ENCODE measurements around the gene SEC22A.

SEC22A gene

GRCh38 chr3:123155471-123156011 is 46.2 kb upstream of the SEC22A start:
- peaks cover 49% of the 10 kb centered on the region for H3K4me1 ChIP-seq
- peaks cover 55% of the 10 kb centered on the region for H3K36me3 ChIP-seq
- H3K27me3 ChIP-seq, result no peaks in the 10 kb centered on the region
- no peaks in the 10 kb centered on the region for H3K9me3 ChIP-seq
- H3K4me3 ChIP-seq (ENCODE audit: low read depth, low read length), result no peak overlapping the region
- DNase-seq, result peak; percentile 65
- TF ChIP-seq, protein P1, sequence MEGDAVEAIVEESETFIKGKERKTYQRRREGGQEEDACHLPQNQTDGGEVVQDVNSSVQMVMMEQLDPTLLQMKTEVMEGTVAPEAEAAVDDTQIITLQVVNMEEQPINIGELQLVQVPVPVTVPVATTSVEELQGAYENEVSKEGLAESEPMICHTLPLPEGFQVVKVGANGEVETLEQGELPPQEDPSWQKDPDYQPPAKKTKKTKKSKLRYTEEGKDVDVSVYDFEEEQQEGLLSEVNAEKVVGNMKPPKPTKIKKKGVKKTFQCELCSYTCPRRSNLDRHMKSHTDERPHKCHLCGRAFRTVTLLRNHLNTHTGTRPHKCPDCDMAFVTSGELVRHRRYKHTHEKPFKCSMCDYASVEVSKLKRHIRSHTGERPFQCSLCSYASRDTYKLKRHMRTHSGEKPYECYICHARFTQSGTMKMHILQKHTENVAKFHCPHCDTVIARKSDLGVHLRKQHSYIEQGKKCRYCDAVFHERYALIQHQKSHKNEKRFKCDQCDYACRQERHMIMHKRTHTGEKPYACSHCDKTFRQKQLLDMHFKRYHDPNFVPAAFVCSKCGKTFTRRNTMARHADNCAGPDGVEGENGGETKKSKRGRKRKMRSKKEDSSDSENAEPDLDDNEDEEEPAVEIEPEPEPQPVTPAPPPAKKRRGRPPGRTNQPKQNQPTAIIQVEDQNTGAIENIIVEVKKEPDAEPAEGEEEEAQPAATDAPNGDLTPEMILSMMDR (IDR thresholded peaks at IDR 0.05; ENCODE audit: low read depth, low read length), result no peak

DNA sequence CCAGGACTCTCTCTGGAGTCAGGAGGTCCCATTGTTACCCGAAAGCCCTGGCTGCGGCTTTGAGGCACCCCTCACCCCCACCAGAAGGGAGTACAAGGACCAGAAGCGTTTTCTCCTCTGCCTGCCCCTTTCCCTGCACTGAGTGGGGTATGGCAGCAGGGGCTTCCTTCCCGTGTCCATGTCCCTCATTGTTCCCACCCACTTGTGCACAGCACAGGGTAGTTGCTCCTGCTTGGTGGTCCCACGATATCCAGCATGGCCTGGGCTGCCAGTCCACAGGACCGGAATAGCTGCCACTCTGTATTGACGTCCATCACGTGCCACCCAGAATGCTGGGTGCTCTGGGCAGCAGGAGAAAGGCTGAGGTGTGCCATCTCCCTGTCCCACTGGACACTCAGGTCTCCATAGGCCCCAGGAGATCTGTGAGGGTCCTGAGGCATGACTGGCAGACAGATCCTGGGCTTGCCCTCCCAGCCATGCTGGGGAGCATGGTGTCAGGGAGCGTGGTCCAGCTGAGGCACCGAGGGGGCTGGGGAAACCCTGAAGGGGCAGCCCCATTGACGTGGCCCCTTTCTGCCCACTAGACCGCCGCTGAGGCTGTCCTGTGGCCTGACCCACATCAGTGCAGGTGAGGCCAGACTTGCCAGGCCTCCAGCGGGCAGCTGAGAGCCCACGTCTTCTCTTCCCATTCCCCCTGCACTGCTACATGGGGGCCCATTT is 45.3 kb upstream of the SEC22A start:
- no peaks in the 10 kb centered on the region for H3K9me3 ChIP-seq
- H3K27me3 ChIP-seq, result no peaks in the 10 kb centered on the region
- no peak overlapping the region for H3K4me3 ChIP-seq (ENCODE audit: low read depth, low read length)
- H3K36me3 ChIP-seq, result peaks cover 56% of the 10 kb centered on the region
- TF ChIP-seq, protein P1 (IDR thresholded peaks at IDR 0.05; ENCODE audit: low read depth, low read length), result no peak
- H3K4me1 ChIP-seq, result peaks cover 49% of the 10 kb centered on the region
- no peak for DNase-seq

GRCh38 chr3:123157209-123157597 is 44.5 kb upstream of the SEC22A start:
- H3K9me3 ChIP-seq, result no peaks in the 10 kb centered on the region
- H3K27me3 ChIP-seq, result no peaks in the 10 kb centered on the region
- H3K4me1 ChIP-seq, result peaks cover 49% of the 10 kb centered on the region
- peaks cover 62% of the 10 kb centered on the region for H3K36me3 ChIP-seq
- DNase-seq, result no peak
- H3K4me3 ChIP-seq (ENCODE audit: low read depth, low read length), result no peak overlapping the region
- TF ChIP-seq, protein P1 (IDR thresholded peaks at IDR 0.05; ENCODE audit: low read depth, low read length), result no peak

DNA sequence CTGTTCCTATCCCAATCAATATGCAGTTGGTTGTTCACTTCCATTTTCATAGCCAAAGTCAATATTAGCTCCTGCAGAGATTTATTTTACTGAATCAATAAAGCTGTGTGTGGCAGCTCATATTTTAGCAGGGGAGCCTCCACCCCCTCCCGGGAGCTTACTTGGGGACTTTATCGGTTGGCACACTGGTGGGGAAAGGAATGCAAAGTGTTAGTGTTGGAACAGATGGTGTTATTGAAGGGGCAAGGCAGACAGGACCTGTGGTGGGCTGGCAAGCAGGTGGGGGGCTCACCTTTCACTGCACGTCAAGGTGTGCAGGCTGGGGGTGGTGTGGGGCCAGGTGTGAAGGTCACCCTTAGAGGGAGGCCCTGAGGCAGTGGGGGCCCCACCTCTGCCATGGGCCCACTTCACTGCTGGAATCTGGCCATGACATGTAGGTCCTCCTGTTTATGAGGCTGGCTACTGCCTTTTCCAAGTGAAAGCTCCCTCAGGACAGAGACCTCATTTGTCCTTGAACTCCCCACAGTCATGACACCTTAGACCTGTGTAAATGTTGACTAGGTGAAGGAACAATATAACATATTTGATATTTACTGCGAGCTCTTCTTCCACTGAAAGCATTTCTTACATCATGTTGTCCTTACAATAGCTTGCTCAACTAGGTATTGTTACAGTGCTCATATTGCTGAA is 44.0 kb upstream of the SEC22A start:
- DNase-seq, result no peak
- H3K36me3 ChIP-seq, result peaks cover 65% of the 10 kb centered on the region
- TF ChIP-seq, protein P1 (IDR thresholded peaks at IDR 0.05; ENCODE audit: low read depth, low read length), result no peak

DNA sequence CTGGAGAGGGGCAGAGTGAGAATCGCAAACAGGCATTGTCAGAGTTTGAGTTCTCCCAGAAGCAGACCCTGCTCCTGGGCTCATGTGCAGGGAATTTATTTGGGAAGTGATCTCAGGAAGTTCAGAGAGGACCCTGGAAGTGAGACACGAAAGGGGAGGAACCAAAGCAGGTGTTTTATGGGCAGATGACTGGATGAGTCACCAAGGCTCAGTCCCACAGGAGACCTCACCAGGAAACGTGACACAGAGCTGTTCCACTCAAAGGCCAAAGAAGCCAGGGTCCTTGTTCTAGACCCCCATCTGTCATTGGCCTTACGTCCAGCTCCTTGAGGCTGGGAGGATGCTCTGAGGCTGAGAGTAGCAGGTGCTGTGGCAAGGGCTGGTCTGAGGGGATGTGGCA is 43.4 kb upstream of the SEC22A start:
- TF ChIP-seq, protein P1 (IDR thresholded peaks at IDR 0.05; ENCODE audit: low read depth, low read length), result no peak
- H3K4me1 ChIP-seq, result peaks cover 44% of the 10 kb centered on the region
- H3K36me3 ChIP-seq, result peaks cover 68% of the 10 kb centered on the region
- no peaks in the 10 kb centered on the region for H3K27me3 ChIP-seq
- H3K4me3 ChIP-seq (ENCODE audit: low read depth, low read length), result no peak overlapping the region
- DNase-seq, result no peak
- no peaks in the 10 kb centered on the region for H3K9me3 ChIP-seq

More for the DNA sequence above, 44.0 kb upstream of the SEC22A start:
- H3K27me3 ChIP-seq, result no peaks in the 10 kb centered on the region
- H3K4me1 ChIP-seq, result peaks cover 49% of the 10 kb centered on the region
- H3K9me3 ChIP-seq, result no peaks in the 10 kb centered on the region
- no peak overlapping the region for H3K4me3 ChIP-seq (ENCODE audit: low read depth, low read length)

All from BE2C (cell line).